ENCODE results near the gene CROCC2. TPM values are rescaled to one million over a fixed set of nuclear protein-coding genes. Genes with fewer than 3 reads are reported as not detected.

CROCC2 gene
- total and polyA plus RNA-seq, 2 of the 13 experiments (the other 11 are each of a cell fraction or from before 2014, with no cell fraction given), result not detected

- H3K9me3 ChIP-seq (ENCODE audit: low read length), result 0 out of 2 replicates have a peak, but pooled peaks cover 4% of the 10 kb centered on the region
- intact Hi-C loops (cut with micrococcal nuclease; ENCODE audit: unreplicated experiment), result no loop called here
- no peak overlapping the region for H2AFZ ChIP-seq (ENCODE audit: low read length)
- H3K27me3 ChIP-seq (ENCODE audit: control insufficient read depth in 1 of 2, insufficient read depth in 2 of 2, low read length in 2 of 2), result no peaks in the 10 kb centered on the region
- BruUV-seq (replicated peaks), result no TSS peak
- TF ChIP-seq KMT2B (CRISPR knock-in tag; IDR thresholded peaks at IDR 0.05), result no peak
- TF ChIP-seq ZNF296 (CRISPR knock-in tag; conservative IDR thresholded peaks at IDR 0.05), result no peak
- no peak for TF ChIP-seq GRHL1 (CRISPR knock-in tag; conservative IDR thresholded peaks at IDR 0.05)
- TF ChIP-seq CSRNP1 (CRISPR knock-in tag; IDR thresholded peaks at IDR 0.05), result no peak
- no peak for TF ChIP-seq ZNF451 (CRISPR knock-in tag; IDR thresholded peaks at IDR 0.05)
- no peak for TF ChIP-seq MXD4 (CRISPR knock-in tag; IDR thresholded peaks at IDR 0.05)
- TF ChIP-seq POLR2G (IDR thresholded peaks at IDR 0.05; ENCODE audit: low read depth, low read length), result no peak
- TF ChIP-seq ZNF383 (CRISPR knock-in tag; IDR thresholded peaks at IDR 0.05; ENCODE audit: borderline replicate concordance), result no peak
- no peak for TF ChIP-seq NFE2L1 (CRISPR knock-in tag; IDR thresholded peaks at IDR 0.05; ENCODE audit: borderline replicate concordance)
- no peak for TF ChIP-seq NFYB (CRISPR knock-in tag; IDR thresholded peaks at IDR 0.05)
- no peak for TF ChIP-seq SALL2 (CRISPR knock-in tag; IDR thresholded peaks at IDR 0.05)
- TF ChIP-seq GABPA (IDR thresholded peaks at IDR 0.05; ENCODE audit: low read depth, low read length), result no peak
- no peak for TF ChIP-seq GABPA (CRISPR knock-in tag; IDR thresholded peaks at IDR 0.05; ENCODE audit: low read depth)
- no peaks in the 10 kb centered on the region for H3K4me1 ChIP-seq (ENCODE audit: insufficient read depth, low read length)
- CTCF ChIA-PET (ENCODE audit: low intra/inter-chr PET ratio, low total read pairs), result no interaction called here
- no peaks in the 10 kb centered on the region for H3K79me2 ChIP-seq (ENCODE audit: insufficient read depth, low read length)
- no peak overlapping the region for H3K4me2 ChIP-seq (ENCODE audit: low read depth, low read length)
- POLR2A ChIA-PET, result no interaction called here
- no peak overlapping the region for H3K9ac ChIP-seq (ENCODE audit: insufficient read depth, low read depth, low read length)
- WGBS (ENCODE audit: low lambda C conversion rate), result 76% methylated on average over 25 of the region's 26 CpGs
- in situ Hi-C loops (cut with HindIII; ENCODE audit: extremely low pct_ligation_motif_present, low pct_unique_long_range_greater_than_20kb), result no loop called here
- no peak for FAIRE-seq
- H3K27ac ChIP-seq (ENCODE audit: extremely low read length, insufficient read depth, low read length), result no peak overlapping the region
- no peaks in the 10 kb centered on the region for H4K20me1 ChIP-seq (ENCODE audit: insufficient read depth, low read length)
- no peak for ATAC-seq
- DNase-seq (ENCODE audit: low spot score), result no peak
- no peak overlapping the region for H3K4me3 ChIP-seq (replicated peaks in 1 of 3; ENCODE audit: insufficient read depth in 1 of 3, low read depth in 2 of 3, low read length in 3 of 3)
- no peaks in the 10 kb centered on the region for H3K36me3 ChIP-seq (replicated peaks in 1 of 2; ENCODE audit: control insufficient read depth in 1 of 2, insufficient read depth in 2 of 2, low read length in 2 of 2)
Measured at GRCh38 chr2:241018051-241018891, 112.1 kb downstream of the CROCC2 start.

Data from HepG2 (cell line).